ENCODE measurements around the gene ANGPT4. TPM values are rescaled to one million over a fixed set of nuclear protein-coding genes. Genes with fewer than 3 reads are reported as not detected.

ANGPT4 gene
- total and polyA plus RNA-seq, 10 of the 15 experiments (the other 5 are each of a cell fraction or from before 2014, with no cell fraction given): 0.01 to 0.16 TPM; not detected in 8

GRCh38 chr20:843912-844311 lies 72.2 kb downstream of the ANGPT4 start:
- no peaks in the 10 kb centered on the region; the same call in 1 of the 2 replicates for H3K79me2 ChIP-seq (ENCODE audit: control insufficient read depth, insufficient read depth, low read length)

DNA sequence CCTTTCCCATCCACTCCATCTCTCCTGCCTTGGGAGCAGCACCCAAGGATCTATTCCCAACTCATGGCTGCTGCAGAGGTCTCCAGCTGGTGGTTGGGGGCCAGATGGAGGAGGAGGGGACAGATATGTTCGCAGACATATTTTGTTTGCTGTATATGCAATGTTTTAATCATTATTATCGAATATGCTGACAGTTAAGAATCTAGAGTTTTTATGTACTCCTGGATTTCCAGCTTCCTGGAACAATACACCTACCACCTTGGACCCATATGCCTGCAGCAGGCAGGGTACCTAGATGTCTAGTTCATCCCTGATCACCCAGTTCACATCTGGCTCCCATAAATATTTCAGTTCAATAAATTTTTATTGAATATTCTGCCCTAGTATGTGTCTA lies 73.6 kb downstream of the ANGPT4 start:
- WGBS (ENCODE audit: insufficient coverage, insufficient replicate concordance, low lambda C conversion rate, missing lambda C conversion rate): 71% methylated on average over 2 of the region's 2 CpGs
- no peak for TF ChIP-seq ATF2 (IDR thresholded peaks at IDR 0.05; ENCODE audit: low read length)
- TF ChIP-seq, protein P1, sequence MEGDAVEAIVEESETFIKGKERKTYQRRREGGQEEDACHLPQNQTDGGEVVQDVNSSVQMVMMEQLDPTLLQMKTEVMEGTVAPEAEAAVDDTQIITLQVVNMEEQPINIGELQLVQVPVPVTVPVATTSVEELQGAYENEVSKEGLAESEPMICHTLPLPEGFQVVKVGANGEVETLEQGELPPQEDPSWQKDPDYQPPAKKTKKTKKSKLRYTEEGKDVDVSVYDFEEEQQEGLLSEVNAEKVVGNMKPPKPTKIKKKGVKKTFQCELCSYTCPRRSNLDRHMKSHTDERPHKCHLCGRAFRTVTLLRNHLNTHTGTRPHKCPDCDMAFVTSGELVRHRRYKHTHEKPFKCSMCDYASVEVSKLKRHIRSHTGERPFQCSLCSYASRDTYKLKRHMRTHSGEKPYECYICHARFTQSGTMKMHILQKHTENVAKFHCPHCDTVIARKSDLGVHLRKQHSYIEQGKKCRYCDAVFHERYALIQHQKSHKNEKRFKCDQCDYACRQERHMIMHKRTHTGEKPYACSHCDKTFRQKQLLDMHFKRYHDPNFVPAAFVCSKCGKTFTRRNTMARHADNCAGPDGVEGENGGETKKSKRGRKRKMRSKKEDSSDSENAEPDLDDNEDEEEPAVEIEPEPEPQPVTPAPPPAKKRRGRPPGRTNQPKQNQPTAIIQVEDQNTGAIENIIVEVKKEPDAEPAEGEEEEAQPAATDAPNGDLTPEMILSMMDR (IDR thresholded peaks at IDR 0.05 in 2 of 3, conservative IDR thresholded peaks at IDR 0.05 in 1 of 3; ENCODE audit: control insufficient read depth in 2 of 3, extremely low read depth in 1 of 3, insufficient read depth in 1 of 3, low read depth in 3 of 3, low read length in 3 of 3): no peak
- no peak for TF ChIP-seq TBL1XR1 (IDR thresholded peaks at IDR 0.05; ENCODE audit: low read depth, low read length)
- no peak for TF ChIP-seq HDAC2 (IDR thresholded peaks at IDR 0.05)
- TF ChIP-seq PAX8 (IDR thresholded peaks at IDR 0.05): no peak
- no peak for TF ChIP-seq IRF5 (IDR thresholded peaks at IDR 0.05; ENCODE audit: borderline replicate concordance)

More at GRCh38 chr20:843912-844311, 72.2 kb downstream of the ANGPT4 start:
- no peak overlapping the region for H3K9ac ChIP-seq (ENCODE audit: control insufficient read depth, insufficient read depth, low read length)
- ATAC-seq (no peak), FAIRE-seq (no peak), DNase-seq (ENCODE audit: low read depth, low spot score) (no peak)
- intact Hi-C loops (cut with micrococcal nuclease; ENCODE audit: unreplicated experiment): no loop called here
- SMC1A ChIA-PET (ENCODE audit: uncharacterized antibody, unreplicated experiment): no interaction called here
- no TSS peak for BruUV-seq (replicated peaks)
- no peaks in the 10 kb centered on the region for H4K20me1 ChIP-seq (ENCODE audit: control insufficient read depth, insufficient read depth)
- no peak overlapping the region for H2AFZ ChIP-seq (ENCODE audit: control insufficient read depth, low read depth, low read length)
- WGBS (ENCODE audit: insufficient coverage, insufficient replicate concordance, low lambda C conversion rate, missing lambda C conversion rate): 65% methylated on average over 9 of the region's 9 CpGs
- no peak for TF ChIP-seq SP1 (IDR thresholded peaks at IDR 0.05; ENCODE audit: low read depth, low read length)
- no peak for TF ChIP-seq PKNOX1 (IDR thresholded peaks at IDR 0.05)
- no peak for TF ChIP-seq MYB (IDR thresholded peaks at IDR 0.05; ENCODE audit: borderline replicate concordance, low read depth, low read length)
- TF ChIP-seq ZZZ3 (IDR thresholded peaks at IDR 0.05; ENCODE audit: control insufficient read depth, insufficient read length, low read depth): no peak
- no peak for TF ChIP-seq SREBF1 (IDR thresholded peaks at IDR 0.05; ENCODE audit: low read length)
- no peak for TF ChIP-seq SMAD1 (IDR thresholded peaks at IDR 0.05; ENCODE audit: low read depth, partially characterized antibody)
- H3K27ac ChIP-seq (ENCODE audit: control insufficient read depth, insufficient read depth): no peak overlapping the region
- peak overlapping the region; percentile 33; the same call in 1 of the 2 replicates for H3K4me2 ChIP-seq (ENCODE audit: control insufficient read depth, insufficient read depth)
- H3K27me3 ChIP-seq (replicated peaks in 1 of 2; ENCODE audit: control insufficient read depth in 2 of 2, insufficient read depth in 2 of 2, low read length in 1 of 2): no peaks in the 10 kb centered on the region
- H3K4me3 ChIP-seq: no peak overlapping the region
- CTCF ChIA-PET: no interaction called here
- RAD21 ChIA-PET (ENCODE audit: unreplicated experiment): interaction anchor here (0.6 to 2.5 kb wide), 2 partner anchors 10 to 799 kb away, joined by 3 to 16 read pairs; partner anchors contain the start of gene FAM110A
- in situ Hi-C loops (cut with MboI): no loop called here
- H3K9me3 ChIP-seq (replicated peaks; ENCODE audit: control insufficient read depth, insufficient read depth, low read length): no peaks in the 10 kb centered on the region
- H3K36me3 ChIP-seq (ENCODE audit: control insufficient read depth in 2 of 2, insufficient read depth in 2 of 2, low read length in 1 of 2): peaks cover 0 to 5% of the 10 kb centered on the region in 2 experiments; a peak in 2 of 4 replicates
- POLR2A ChIA-PET: interaction anchor here (2.5 kb wide), 1 partner anchor 11 kb away, joined by 13 read pairs; the partner anchor contains the start of gene FAM110A
- H3K4me1 ChIP-seq (ENCODE audit: control insufficient read depth, insufficient read depth, low read length): peaks cover 36% of the 10 kb centered on the region

More for the DNA sequence above, 73.6 kb downstream of the ANGPT4 start:
- H3K9me3 ChIP-seq (replicated peaks; ENCODE audit: control insufficient read depth, insufficient read depth, low read length): no peaks in the 10 kb centered on the region; the same call in 2 of the 3 replicates
- intact Hi-C loops (cut with micrococcal nuclease; ENCODE audit: unreplicated experiment): no loop called here
- in situ Hi-C loops (cut with MboI): no loop called here
- H3K4me1 ChIP-seq (ENCODE audit: control insufficient read depth, insufficient read depth, low read length): peaks cover 34% of the 10 kb centered on the region
- H3K4me3 ChIP-seq: no peak overlapping the region
- ChIA-PET RAD21 (ENCODE audit: unreplicated experiment) (interaction anchor here (2.5 kb wide), 1 partner anchor 9 kb away, joined by 16 read pairs; the partner anchor contains the start of gene FAM110A), SMC1A (ENCODE audit: uncharacterized antibody, unreplicated experiment) (no interaction called here), CTCF (interaction anchor here (1.1 kb wide), 1 partner anchor 261 kb away, joined by 3 read pairs; no protein-coding TSS in a partner anchor), POLR2A (no interaction called here)
- no peak overlapping the region for H3K9ac ChIP-seq (ENCODE audit: control insufficient read depth, insufficient read depth, low read length)
- no peaks in the 10 kb centered on the region for H3K27me3 ChIP-seq (replicated peaks in 1 of 2; ENCODE audit: control insufficient read depth in 2 of 2, insufficient read depth in 2 of 2, low read length in 1 of 2)
- no peaks in the 10 kb centered on the region; the same call in 1 of the 2 replicates for H3K79me2 ChIP-seq (ENCODE audit: control insufficient read depth, insufficient read depth, low read length)
- no peak overlapping the region for H3K27ac ChIP-seq (ENCODE audit: control insufficient read depth, insufficient read depth)
- no peak for DNase-seq (ENCODE audit: low read depth, low spot score)
- ATAC-seq: no peak
- H3K4me2 ChIP-seq (ENCODE audit: control insufficient read depth, insufficient read depth): no peak overlapping the region
- no peak overlapping the region for H2AFZ ChIP-seq (ENCODE audit: control insufficient read depth, low read depth, low read length)
- peaks cover 0 to 5% of the 10 kb centered on the region in 2 experiments; a peak in 2 of 4 replicates for H3K36me3 ChIP-seq (ENCODE audit: control insufficient read depth in 2 of 2, insufficient read depth in 2 of 2, low read length in 1 of 2)
- no TSS peak for BruUV-seq (replicated peaks)
- H4K20me1 ChIP-seq (ENCODE audit: control insufficient read depth, insufficient read depth): no peaks in the 10 kb centered on the region
- no peak for FAIRE-seq
